Right lobe of liver (tissue), 4 donors: Measurements from ENCODE around the gene KIFC3.

Experiments
- POLR2A ChIP-seq: fragments of 450-650 bp; IDR thresholded peaks from one replicate; pipeline ENCODE4 v1.6.1; 2017; ENCODE audit warnings: antibody characterized with exemption, mild to moderate bottlenecking
- TF ChIP-seq, protein P1 (sequence below), 4 donors: fragments of 200-600 bp in 3 of 4; fragments of 450-650 bp in 1 of 4; IDR thresholded peaks; one replicate each; pipeline versions ENCODE4 v1.5.1 to v1.8.0; 2016 to 2022; ENCODE audit warnings: antibody characterized with exemption in 4 of 4, mild to moderate bottlenecking in 2 of 4
- donor health status: DM: no; HTN: no; CAD: no.
- donor health status: DM: no; HTN: no; CAD: no.
- donor health status: DM: no; HTN: yes; CAD: no.

DNA sequence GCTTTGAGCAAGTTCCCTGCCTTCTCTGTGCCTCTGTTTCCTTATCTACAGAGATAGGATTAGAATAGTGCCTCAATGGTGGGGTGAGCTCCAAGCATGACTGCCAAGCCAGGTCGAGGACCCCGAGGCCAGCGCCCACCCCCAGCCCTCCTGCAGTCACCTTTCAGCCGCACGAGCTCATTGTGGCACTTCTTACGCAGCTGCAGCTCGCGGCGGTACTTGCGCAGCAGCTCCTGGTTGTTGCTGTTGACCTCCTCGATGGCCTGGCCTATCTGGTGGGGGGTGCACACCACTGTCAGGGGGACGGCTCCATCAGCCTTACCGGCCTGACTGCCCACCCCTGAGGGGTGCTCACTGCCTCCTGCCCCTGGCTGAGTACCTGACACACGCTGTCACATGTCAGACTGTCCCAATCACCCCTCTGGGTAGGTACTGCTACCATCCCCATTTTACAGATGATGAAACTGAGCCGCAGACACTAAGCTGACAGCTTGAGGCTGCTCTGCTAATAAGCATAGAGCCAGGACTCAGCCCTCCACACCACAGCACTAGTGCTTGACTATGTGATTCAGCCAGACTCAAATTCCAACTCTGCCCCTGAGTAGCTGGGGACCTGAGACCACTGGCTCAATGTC is 35.5 kb downstream of the KIFC3 start:
- TF ChIP-seq, protein P1, sequence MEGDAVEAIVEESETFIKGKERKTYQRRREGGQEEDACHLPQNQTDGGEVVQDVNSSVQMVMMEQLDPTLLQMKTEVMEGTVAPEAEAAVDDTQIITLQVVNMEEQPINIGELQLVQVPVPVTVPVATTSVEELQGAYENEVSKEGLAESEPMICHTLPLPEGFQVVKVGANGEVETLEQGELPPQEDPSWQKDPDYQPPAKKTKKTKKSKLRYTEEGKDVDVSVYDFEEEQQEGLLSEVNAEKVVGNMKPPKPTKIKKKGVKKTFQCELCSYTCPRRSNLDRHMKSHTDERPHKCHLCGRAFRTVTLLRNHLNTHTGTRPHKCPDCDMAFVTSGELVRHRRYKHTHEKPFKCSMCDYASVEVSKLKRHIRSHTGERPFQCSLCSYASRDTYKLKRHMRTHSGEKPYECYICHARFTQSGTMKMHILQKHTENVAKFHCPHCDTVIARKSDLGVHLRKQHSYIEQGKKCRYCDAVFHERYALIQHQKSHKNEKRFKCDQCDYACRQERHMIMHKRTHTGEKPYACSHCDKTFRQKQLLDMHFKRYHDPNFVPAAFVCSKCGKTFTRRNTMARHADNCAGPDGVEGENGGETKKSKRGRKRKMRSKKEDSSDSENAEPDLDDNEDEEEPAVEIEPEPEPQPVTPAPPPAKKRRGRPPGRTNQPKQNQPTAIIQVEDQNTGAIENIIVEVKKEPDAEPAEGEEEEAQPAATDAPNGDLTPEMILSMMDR (IDR thresholded peaks at IDR 0.05): no peak
- TF ChIP-seq POLR2A: no peak
